Body of pancreas (tissue), 4 donors: ENCODE data around the gene SNTG2. TPM values are rescaled to one million over a fixed set of nuclear protein-coding genes. Genes with fewer than 3 reads are reported as not detected.

Experiments used
- ATAC-seq: fragments of 150-250 bp; one replicate; pipeline ENCODE4 v1.9.1; 2016
- DNase-seq, 4 donors: peaks; one replicate each; pipeline ENCODE4 v3.0.0-alpha.2; 2019
- H3K27ac ChIP-seq, 4 donors: fragments of 200-600 bp; sonication (generic); 1 replicate in 3 of 4; 2 replicates in 1 of 4; pipeline versions ENCODE4 v1.5.1 to v1.6.1; 2016 to 2019; ENCODE audit warnings: mild to moderate bottlenecking in 1 of 4, mixed read lengths in 1 of 4, moderate library complexity in 1 of 4
- H3K27me3 ChIP-seq, 2 donors: fragments of 200-600 bp; sonication (generic); one replicate each; pipeline ENCODE4 v1.6.0; 2016; ENCODE audit warnings: mild to moderate bottlenecking in 1 of 2
- H3K36me3 ChIP-seq, 2 donors: fragments of 200-600 bp; sonication (generic); replicated peaks in 1 of 2; 2 replicates each; pipeline ENCODE4 v1.5.1; 2016; ENCODE audit warnings: low read depth in 2 of 2; ENCODE audit not compliant: insufficient read depth in 1 of 2
- H3K4me1 ChIP-seq: fragments of 200-600 bp; sonication (generic); one replicate; pipeline ENCODE4 v1.6.0; 2016
- H3K4me3 ChIP-seq, 2 donors: fragments of 200-600 bp; sonication (generic); 1 replicate in 1 of 2; 2 replicates in 1 of 2; pipeline ENCODE4 v1.5.1; 2016 to 2019
- H3K9me3 ChIP-seq, 3 donors: fragments of 200-600 bp; sonication (generic); 1 replicate in 2 of 3; 2 replicates in 1 of 3; pipeline ENCODE4 v1.5.1; 2016
- POLR2A ChIP-seq, 3 donors: fragments of 450-650 bp; IDR thresholded peaks; one replicate each; pipeline ENCODE4 v1.6.1; 2016; ENCODE audit warnings: antibody characterized with exemption in 3 of 3, mild to moderate bottlenecking in 2 of 3
- WGBS, 2 donors: methylation state at CpG; one replicate each; pipeline ENCODE4 v1.1.5; 2017; 5-methylcytosine and 5-hydroxymethylcytosine counted together
- intact Hi-C: fragments of 100-400 bp; cut with DNase I; formaldehyde crosslinking; loops from one replicate; pipeline ENCODE4 v1.15.1; 2023
- total RNA-seq, 2 donors: library from RNA; depleted of rRNA; stranded (reverse); fragments of >200 nt; gene quantifications; one replicate each; pipeline ENCODE4 v1.1.0, GENCODE V29; 2016
- TF ChIP-seq, protein P1 (sequence below), 7 experiments: fragments of 450-650 bp in 4 of 7; fragments of 200-600 bp in 3 of 7; sonication (generic) in 3 of 7; IDR thresholded peaks; one replicate each; pipeline ENCODE4 v1.5.1; 2016 to 2019; ENCODE audit warnings: antibody characterized with exemption in 7 of 7

SNTG2 gene
- total RNA-seq, 2 donors from 2014 or later: 11.9 to 18.7 TPM

DNA sequence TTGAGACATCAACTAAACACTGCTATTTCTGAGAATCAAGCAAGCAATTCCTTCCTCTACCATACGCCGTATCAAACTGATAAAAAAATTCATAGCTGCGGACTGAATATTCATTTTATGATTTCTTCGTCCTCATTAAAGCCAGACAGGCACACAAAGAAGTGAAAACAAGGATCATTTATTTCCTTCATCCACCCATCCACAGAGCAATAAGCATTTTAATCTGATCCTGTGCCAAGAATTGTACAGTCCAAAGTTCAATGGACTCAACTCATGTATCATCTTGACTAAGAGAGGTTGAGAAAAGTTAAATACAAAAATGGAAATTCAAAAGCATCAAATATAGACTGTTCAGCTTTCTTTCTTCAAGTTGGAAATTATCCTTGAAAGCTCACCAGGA, 19.7 kb upstream of the SNTG2 start:
- no peaks in the 10 kb centered on the region for H3K27me3 ChIP-seq
- ATAC-seq (no peak), DNase-seq (no peak)
- no peaks in the 10 kb centered on the region for H3K4me1 ChIP-seq
- 66 to 77% methylated on average over 4 of the region's 4 CpGs for WGBS, 2 donors
- TF ChIP-seq, protein P1, sequence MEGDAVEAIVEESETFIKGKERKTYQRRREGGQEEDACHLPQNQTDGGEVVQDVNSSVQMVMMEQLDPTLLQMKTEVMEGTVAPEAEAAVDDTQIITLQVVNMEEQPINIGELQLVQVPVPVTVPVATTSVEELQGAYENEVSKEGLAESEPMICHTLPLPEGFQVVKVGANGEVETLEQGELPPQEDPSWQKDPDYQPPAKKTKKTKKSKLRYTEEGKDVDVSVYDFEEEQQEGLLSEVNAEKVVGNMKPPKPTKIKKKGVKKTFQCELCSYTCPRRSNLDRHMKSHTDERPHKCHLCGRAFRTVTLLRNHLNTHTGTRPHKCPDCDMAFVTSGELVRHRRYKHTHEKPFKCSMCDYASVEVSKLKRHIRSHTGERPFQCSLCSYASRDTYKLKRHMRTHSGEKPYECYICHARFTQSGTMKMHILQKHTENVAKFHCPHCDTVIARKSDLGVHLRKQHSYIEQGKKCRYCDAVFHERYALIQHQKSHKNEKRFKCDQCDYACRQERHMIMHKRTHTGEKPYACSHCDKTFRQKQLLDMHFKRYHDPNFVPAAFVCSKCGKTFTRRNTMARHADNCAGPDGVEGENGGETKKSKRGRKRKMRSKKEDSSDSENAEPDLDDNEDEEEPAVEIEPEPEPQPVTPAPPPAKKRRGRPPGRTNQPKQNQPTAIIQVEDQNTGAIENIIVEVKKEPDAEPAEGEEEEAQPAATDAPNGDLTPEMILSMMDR (IDR thresholded peaks at IDR 0.05): no peak
- no peak for TF ChIP-seq POLR2A (IDR thresholded peaks at IDR 0.05)
- no peak overlapping the region for H3K27ac ChIP-seq
- no peaks in the 10 kb centered on the region for H3K36me3 ChIP-seq
- intact Hi-C loops: no loop called here
- no peak overlapping the region for H3K4me3 ChIP-seq
- no peaks in the 10 kb centered on the region for H3K9me3 ChIP-seq

DNA sequence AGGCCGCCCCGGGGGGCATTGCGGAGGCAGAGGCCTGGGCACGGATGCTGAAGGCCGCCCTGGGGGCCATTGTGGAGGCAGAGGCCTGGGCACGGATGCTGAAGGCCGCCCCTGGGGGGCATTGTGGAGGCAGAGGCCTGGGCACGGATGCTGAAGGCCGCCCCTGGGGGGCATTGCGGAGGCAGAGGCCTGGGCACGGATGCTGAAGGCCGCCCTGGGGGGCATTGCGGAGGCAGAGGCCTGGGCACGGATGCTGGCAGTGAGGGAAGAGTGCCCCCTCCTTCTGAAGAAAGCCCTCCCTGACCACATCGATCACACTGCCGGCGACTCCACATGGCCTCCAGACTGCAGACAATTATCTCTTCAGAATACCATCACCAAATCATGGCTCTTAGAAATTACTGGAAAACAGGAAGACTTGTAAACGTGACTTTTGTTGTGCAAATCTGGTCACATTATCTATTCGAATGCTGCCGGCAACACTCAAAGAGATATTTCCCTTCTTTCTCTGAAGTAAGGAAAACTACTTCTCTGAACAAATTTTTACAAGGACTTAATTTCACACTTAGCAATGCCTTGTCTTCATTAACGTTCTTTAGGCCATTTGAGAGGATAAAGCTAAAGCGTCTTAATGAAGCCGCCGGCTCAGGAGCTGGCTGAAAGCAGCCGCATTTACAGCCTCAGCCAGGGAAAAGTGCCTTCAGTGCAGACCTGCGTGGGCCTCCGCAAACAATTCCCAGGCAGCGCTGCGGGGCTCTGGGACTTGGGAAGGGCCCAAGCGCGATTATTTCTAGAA, 18.1 kb upstream of the SNTG2 start:
- ATAC-seq: no peak
- H3K9me3 ChIP-seq: no peaks in the 10 kb centered on the region
- no peak for TF ChIP-seq POLR2A (IDR thresholded peaks at IDR 0.05)
- TF ChIP-seq, protein P1 (IDR thresholded peaks at IDR 0.05): no peak
- no peaks in the 10 kb centered on the region for H3K27me3 ChIP-seq
- H3K27ac ChIP-seq: no peak overlapping the region
- intact Hi-C loops: no loop called here
- no peak overlapping the region for H3K4me3 ChIP-seq
- no peaks in the 10 kb centered on the region for H3K36me3 ChIP-seq
- H3K4me1 ChIP-seq: no peaks in the 10 kb centered on the region
- DNase-seq: no peak
- WGBS, 2 donors: 84 to 85% methylated on average over 20 to 21 of the region's 31 CpGs

DNA sequence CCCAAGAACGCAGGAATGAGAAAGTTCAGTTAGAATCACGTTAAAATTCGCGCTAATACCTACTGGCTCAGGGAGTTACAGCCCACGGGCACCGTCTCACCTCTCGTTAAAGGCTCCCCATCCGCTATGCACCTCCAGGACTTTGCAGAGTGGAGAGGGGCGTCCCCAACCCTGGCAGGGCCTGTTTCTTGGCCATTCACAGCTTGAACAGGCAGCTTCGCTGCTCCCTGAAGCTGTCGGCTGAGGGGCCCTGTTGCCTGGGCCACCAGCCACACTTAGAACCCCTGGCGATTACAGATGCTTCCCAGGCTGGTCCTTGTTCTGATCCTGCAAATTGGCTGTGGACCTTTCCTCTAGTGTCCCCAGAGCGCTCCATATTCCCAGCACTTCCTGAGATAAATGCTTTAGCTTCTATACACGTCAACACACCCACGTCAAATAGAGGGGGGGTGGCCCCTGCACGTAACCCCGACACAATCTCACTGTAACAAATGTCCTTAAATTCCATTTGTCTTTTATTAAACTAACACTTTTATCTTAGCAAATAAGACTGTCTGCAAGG, 16.8 kb upstream of the SNTG2 start:
- intact Hi-C loops: no loop called here
- no peaks in the 10 kb centered on the region for H3K36me3 ChIP-seq
- no peaks in the 10 kb centered on the region for H3K27me3 ChIP-seq
- no peaks in the 10 kb centered on the region for H3K4me1 ChIP-seq
- no peak overlapping the region for H3K4me3 ChIP-seq
- H3K9me3 ChIP-seq: no peaks in the 10 kb centered on the region
- ATAC-seq (no peak), DNase-seq (no peak)
- H3K27ac ChIP-seq: no peak overlapping the region
- TF ChIP-seq, protein P1 (IDR thresholded peaks at IDR 0.05): no peak
- no peak for TF ChIP-seq POLR2A (IDR thresholded peaks at IDR 0.05)
- 71 to 79% methylated on average over 15 to 17 of the region's 17 CpGs for WGBS, 2 donors

DNA sequence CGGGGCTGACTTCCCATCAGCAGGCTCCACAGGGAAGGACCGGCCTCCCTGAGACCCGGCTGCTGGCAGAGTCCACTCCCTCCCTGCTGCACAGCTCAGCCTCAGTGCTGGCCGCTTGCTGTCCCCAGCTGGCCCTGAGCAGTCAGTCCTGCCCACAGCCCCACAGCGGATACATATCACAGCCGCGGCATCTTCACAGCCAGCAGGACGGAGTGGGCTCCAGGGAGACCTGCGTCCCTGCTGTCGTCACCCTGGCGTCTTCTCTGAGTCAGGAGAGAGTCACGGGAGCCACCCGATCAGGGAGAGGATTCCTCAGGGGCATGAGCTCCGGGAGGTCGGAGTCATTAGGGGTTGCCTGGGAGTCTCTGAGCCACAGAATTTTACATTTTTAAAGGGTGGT, 13.1 kb upstream of the SNTG2 start:
- WGBS, 2 donors: 80 to 83% methylated on average over 8 to 15 of the region's 15 CpGs
- no peak for ATAC-seq
- no peaks in the 10 kb centered on the region for H3K27me3 ChIP-seq

More for the DNA sequence above, 13.1 kb upstream of the SNTG2 start:
- no peak for TF ChIP-seq POLR2A (IDR thresholded peaks at IDR 0.05)
- TF ChIP-seq, protein P1 (IDR thresholded peaks at IDR 0.05): no peak
- no peaks in the 10 kb centered on the region for H3K36me3 ChIP-seq
- peaks cover 4% of the 10 kb centered on the region for H3K4me1 ChIP-seq
- DNase-seq: no peak
- H3K4me3 ChIP-seq: no peak overlapping the region
- no peaks in the 10 kb centered on the region for H3K9me3 ChIP-seq
- intact Hi-C loops: no loop called here
- no peak overlapping the region for H3K27ac ChIP-seq
